ENCODE data around the gene GYPB.
A peak's percentile ranks its signal among the peaks of the same experiment; 100 is the strongest.
"Not testable (repeated sequence)": the region's sequence is repeated elsewhere in the genome, so short reads cannot be mapped to it uniquely, and the experiment has no call there.

The GYPB gene

GRCh38 chr4:144021336-144021990 lies 2.3 kb upstream of the GYPB start:
- H3K9me3 ChIP-seq (ENCODE audit: control insufficient read depth, low read length); H3K27ac ChIP-seq (ENCODE audit: low read length, poor library complexity, severe bottlenecking); H3K14ac ChIP-seq (ENCODE audit: low read length in 2 of 2); H3K27me3 ChIP-seq (ENCODE audit: control insufficient read depth in 1 of 2, insufficient read depth in 1 of 2, low read length in 2 of 2); H2BK120ac ChIP-seq (ENCODE audit: low read depth, low read length); H4K91ac ChIP-seq (ENCODE audit: low read length); H3K23ac ChIP-seq (ENCODE audit: low read length in 2 of 2); H3K79me1 ChIP-seq (replicated peaks; ENCODE audit: low read length, poor library complexity, severe bottlenecking); H2AK5ac ChIP-seq (ENCODE audit: low read length, severe bottlenecking); H3K18ac ChIP-seq (ENCODE audit: low read depth in 1 of 2, low read length in 2 of 2); H3K4ac ChIP-seq (ENCODE audit: low read depth in 1 of 2, low read length in 2 of 2); H3K9ac ChIP-seq (ENCODE audit: low read length); H2BK12ac ChIP-seq (ENCODE audit: low read length in 2 of 2); H2AFZ ChIP-seq (ENCODE audit: low read depth, low read length); H4K8ac ChIP-seq (ENCODE audit: low read length); H2BK15ac ChIP-seq (ENCODE audit: low read depth, poor library complexity, severe bottlenecking); H3K4me1 ChIP-seq (ENCODE audit: control insufficient read depth, insufficient read depth, low read depth, low read length); H3K4me2 ChIP-seq (ENCODE audit: low read length, poor library complexity, severe bottlenecking); H3K4me3 ChIP-seq (ENCODE audit: insufficient read depth in 1 of 2, low read depth in 1 of 2, low read length in 2 of 2); H2BK5ac ChIP-seq (ENCODE audit: low read depth, low read length, poor library complexity, severe bottlenecking); H3K36me3 ChIP-seq (ENCODE audit: control insufficient read depth in 1 of 2, insufficient read depth in 2 of 2, low read depth in 1 of 2, low read length in 2 of 2): not testable (repeated sequence)
- WGBS: 24% methylated on average over 3 of the region's 4 CpGs
- DNase-seq: peak; percentile 1

- not testable (repeated sequence) for H2AK5ac ChIP-seq (ENCODE audit: low read length, severe bottlenecking); H2BK120ac ChIP-seq (ENCODE audit: low read depth, low read length); H3K4me3 ChIP-seq (ENCODE audit: insufficient read depth in 1 of 2, low read depth in 1 of 2, low read length in 2 of 2); H2BK5ac ChIP-seq (ENCODE audit: low read depth, low read length, poor library complexity, severe bottlenecking); H3K18ac ChIP-seq (ENCODE audit: low read depth in 1 of 2, low read length in 2 of 2); H3K36me3 ChIP-seq (ENCODE audit: control insufficient read depth in 1 of 2, insufficient read depth in 2 of 2, low read depth in 1 of 2, low read length in 2 of 2); H3K79me1 ChIP-seq (replicated peaks; ENCODE audit: low read length, poor library complexity, severe bottlenecking); H3K23ac ChIP-seq (ENCODE audit: low read length in 2 of 2); H3K9me3 ChIP-seq (ENCODE audit: control insufficient read depth, low read length); H4K91ac ChIP-seq (ENCODE audit: low read length); H3K4ac ChIP-seq (ENCODE audit: low read depth in 1 of 2, low read length in 2 of 2); H3K27me3 ChIP-seq (ENCODE audit: control insufficient read depth in 1 of 2, insufficient read depth in 1 of 2, low read length in 2 of 2); H4K8ac ChIP-seq (ENCODE audit: low read length); H3K14ac ChIP-seq (ENCODE audit: low read length in 2 of 2); H2AFZ ChIP-seq (ENCODE audit: low read depth, low read length); H2BK12ac ChIP-seq (ENCODE audit: low read length in 2 of 2); H2BK15ac ChIP-seq (ENCODE audit: low read depth, poor library complexity, severe bottlenecking); H3K4me2 ChIP-seq (ENCODE audit: low read length, poor library complexity, severe bottlenecking); H3K4me1 ChIP-seq (ENCODE audit: control insufficient read depth, insufficient read depth, low read depth, low read length); H3K27ac ChIP-seq (ENCODE audit: low read length, poor library complexity, severe bottlenecking); DNase-seq; H3K9ac ChIP-seq (ENCODE audit: low read length)
- 38% methylated on average over 1 of the region's 3 CpGs for WGBS
These were observed 768 bp downstream of the GYPB start for GRCh38 chr4:144018223-144019000.

- not testable (repeated sequence) for H3K18ac ChIP-seq (ENCODE audit: low read depth in 1 of 2, low read length in 2 of 2); H3K14ac ChIP-seq (ENCODE audit: low read length in 2 of 2); H3K4me2 ChIP-seq (ENCODE audit: low read length, poor library complexity, severe bottlenecking); H4K91ac ChIP-seq (ENCODE audit: low read length); H3K36me3 ChIP-seq (ENCODE audit: control insufficient read depth in 1 of 2, insufficient read depth in 2 of 2, low read depth in 1 of 2, low read length in 2 of 2); H3K4me1 ChIP-seq (ENCODE audit: control insufficient read depth, insufficient read depth, low read depth, low read length); H3K27me3 ChIP-seq (ENCODE audit: control insufficient read depth in 1 of 2, insufficient read depth in 1 of 2, low read length in 2 of 2); H2BK120ac ChIP-seq (ENCODE audit: low read depth, low read length); DNase-seq; H3K9ac ChIP-seq (ENCODE audit: low read length); H3K4me3 ChIP-seq (ENCODE audit: insufficient read depth in 1 of 2, low read depth in 1 of 2, low read length in 2 of 2); H4K8ac ChIP-seq (ENCODE audit: low read length); H2BK5ac ChIP-seq (ENCODE audit: low read depth, low read length, poor library complexity, severe bottlenecking); H3K79me1 ChIP-seq (replicated peaks; ENCODE audit: low read length, poor library complexity, severe bottlenecking); H3K27ac ChIP-seq (ENCODE audit: low read length, poor library complexity, severe bottlenecking); H3K4ac ChIP-seq (ENCODE audit: low read depth in 1 of 2, low read length in 2 of 2); H2BK15ac ChIP-seq (ENCODE audit: low read depth, poor library complexity, severe bottlenecking); H2AK5ac ChIP-seq (ENCODE audit: low read length, severe bottlenecking); H3K9me3 ChIP-seq (ENCODE audit: control insufficient read depth, low read length); H2AFZ ChIP-seq (ENCODE audit: low read depth, low read length); H3K23ac ChIP-seq (ENCODE audit: low read length in 2 of 2); H2BK12ac ChIP-seq (ENCODE audit: low read length in 2 of 2)
- WGBS: no CpG with 5 or more reads among the region's 4 CpGs
These were observed 1.9 kb downstream of the GYPB start for GRCh38 chr4:144017271-144017670.

DNA sequence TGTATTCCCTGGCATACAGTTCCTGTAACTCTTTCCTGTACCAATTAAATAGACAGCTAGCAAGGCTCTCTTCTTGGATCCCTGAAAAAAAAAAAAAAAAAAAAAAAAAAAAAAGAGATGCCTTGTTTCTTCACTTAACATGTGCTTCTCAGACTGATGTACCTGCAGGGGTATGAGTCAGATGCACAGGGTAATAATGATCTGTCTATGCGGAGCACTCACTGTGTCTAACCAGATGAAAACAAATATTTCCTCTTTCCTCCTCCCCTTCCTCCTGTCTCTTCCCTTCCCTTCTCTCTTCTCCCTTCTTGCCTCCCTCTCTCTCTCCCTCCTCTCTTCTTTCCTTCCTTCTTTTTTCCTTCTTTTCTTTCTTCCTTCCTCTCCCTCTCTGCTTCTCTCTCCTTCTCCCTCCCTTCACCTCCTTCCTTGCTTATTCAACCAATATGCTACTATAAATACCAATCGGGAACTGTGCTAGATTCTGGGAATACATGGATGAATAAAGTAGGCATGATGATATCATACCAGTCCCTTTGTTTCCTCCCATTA lies 3.0 kb downstream of the GYPB start:
- not testable (repeated sequence) for H3K9ac ChIP-seq (ENCODE audit: low read length); H3K9me3 ChIP-seq (ENCODE audit: control insufficient read depth, low read length); H3K36me3 ChIP-seq (ENCODE audit: control insufficient read depth in 1 of 2, insufficient read depth in 2 of 2, low read depth in 1 of 2, low read length in 2 of 2); H3K14ac ChIP-seq (ENCODE audit: low read length in 2 of 2); H3K4me1 ChIP-seq (ENCODE audit: control insufficient read depth, insufficient read depth, low read depth, low read length); H2AK5ac ChIP-seq (ENCODE audit: low read length, severe bottlenecking); H3K4ac ChIP-seq (ENCODE audit: low read depth in 1 of 2, low read length in 2 of 2); H2BK12ac ChIP-seq (ENCODE audit: low read length in 2 of 2); H3K79me1 ChIP-seq (replicated peaks; ENCODE audit: low read length, poor library complexity, severe bottlenecking); H4K8ac ChIP-seq (ENCODE audit: low read length); H4K91ac ChIP-seq (ENCODE audit: low read length); H3K4me3 ChIP-seq (ENCODE audit: insufficient read depth in 1 of 2, low read depth in 1 of 2, low read length in 2 of 2); H2AFZ ChIP-seq (ENCODE audit: low read depth, low read length); H3K27me3 ChIP-seq (ENCODE audit: control insufficient read depth in 1 of 2, insufficient read depth in 1 of 2, low read length in 2 of 2); H2BK5ac ChIP-seq (ENCODE audit: low read depth, low read length, poor library complexity, severe bottlenecking); H2BK15ac ChIP-seq (ENCODE audit: low read depth, poor library complexity, severe bottlenecking); H3K23ac ChIP-seq (ENCODE audit: low read length in 2 of 2); H2BK120ac ChIP-seq (ENCODE audit: low read depth, low read length); H3K4me2 ChIP-seq (ENCODE audit: low read length, poor library complexity, severe bottlenecking); H3K27ac ChIP-seq (ENCODE audit: low read length, poor library complexity, severe bottlenecking); H3K18ac ChIP-seq (ENCODE audit: low read depth in 1 of 2, low read length in 2 of 2); DNase-seq
- 90% methylated on average over 1 of the region's 2 CpGs for WGBS
